K562 (cell line): ENCODE measurements around the gene PLCD4. TPM values are rescaled to one million over a fixed set of nuclear protein-coding genes. Genes with fewer than 3 reads are reported as not detected.

Experiments used
- NBN ChIP-seq: fragments of 450-650 bp; IDR thresholded peaks from 2 replicates; pipeline ENCODE4 v1.6.1; 2016; ENCODE audit warnings: low read depth, mild to moderate bottlenecking
- POLR2A ChIP-seq: fragments of 450-650 bp; conservative IDR thresholded peaks from 2 replicates; pipeline ENCODE4 v1.6.1; 2016
- RBFOX2 ChIP-seq: fragments of 200-400 bp; formaldehyde crosslinking; IDR thresholded peaks from 2 replicates; pipeline ENCODE4 v1.6.1; 2017; ENCODE audit warnings: low read depth, mild to moderate bottlenecking, low read length, moderate library complexity
- ZNF263 ChIP-seq: sonication (generic); formaldehyde crosslinking; IDR thresholded peaks from 2 replicates; pipeline ENCODE4 v1.8.0; 2022; ENCODE audit warnings: mild to moderate bottlenecking, missing genetic modification reagents, borderline replicate concordance
- polyA plus RNA-seq, 8 experiments: library from polyadenylated mRNA; depleted of rRNA in 4 of 8; stranded (reverse) in 5 of 8; unstranded in 3 of 8; fragments of >200 nt; fragmentation: Nextera tagmentation in 2 of 8; fragmentation: Illumina TruSeq in 1 of 8; extraction: Ambion mirVana in 2 of 8; extraction: Trizol in 1 of 8; gene quantifications; 2 replicates each; pipeline versions ENCODE4 v1.2.1 to v1.2.3, GENCODE V29; 2011 to 2014; ENCODE audit warnings: inconsistent platforms in 1 of 8, missing spikeins in 1 of 8
- total RNA-seq, 7 experiments: library from RNA; depleted of rRNA in 6 of 7; stranded (reverse); fragments of >200 nt in 6 of 7; fragmentation: Illumina TruSeq in 2 of 7; extraction: Trizol in 2 of 7; gene quantifications; 2 replicates each; pipeline versions ENCODE4 v1.2.1 to v1.2.3, GENCODE V29; 2011 to 2021; ENCODE audit warnings: low replicate concordance in 1 of 7
- TF ChIP-seq, protein P1 (sequence below): fragments of 450-650 bp; IDR thresholded peaks from 2 replicates; pipeline ENCODE4 v1.6.1; 2016; ENCODE audit warnings: low read depth

PLCD4 gene
- total and polyA plus RNA-seq, 9 of the 15 experiments (the other 6 are each of a cell fraction or from before 2014, with no cell fraction given), result 0.13 to 0.38 TPM; not detected in 7

- TF ChIP-seq, protein P1, sequence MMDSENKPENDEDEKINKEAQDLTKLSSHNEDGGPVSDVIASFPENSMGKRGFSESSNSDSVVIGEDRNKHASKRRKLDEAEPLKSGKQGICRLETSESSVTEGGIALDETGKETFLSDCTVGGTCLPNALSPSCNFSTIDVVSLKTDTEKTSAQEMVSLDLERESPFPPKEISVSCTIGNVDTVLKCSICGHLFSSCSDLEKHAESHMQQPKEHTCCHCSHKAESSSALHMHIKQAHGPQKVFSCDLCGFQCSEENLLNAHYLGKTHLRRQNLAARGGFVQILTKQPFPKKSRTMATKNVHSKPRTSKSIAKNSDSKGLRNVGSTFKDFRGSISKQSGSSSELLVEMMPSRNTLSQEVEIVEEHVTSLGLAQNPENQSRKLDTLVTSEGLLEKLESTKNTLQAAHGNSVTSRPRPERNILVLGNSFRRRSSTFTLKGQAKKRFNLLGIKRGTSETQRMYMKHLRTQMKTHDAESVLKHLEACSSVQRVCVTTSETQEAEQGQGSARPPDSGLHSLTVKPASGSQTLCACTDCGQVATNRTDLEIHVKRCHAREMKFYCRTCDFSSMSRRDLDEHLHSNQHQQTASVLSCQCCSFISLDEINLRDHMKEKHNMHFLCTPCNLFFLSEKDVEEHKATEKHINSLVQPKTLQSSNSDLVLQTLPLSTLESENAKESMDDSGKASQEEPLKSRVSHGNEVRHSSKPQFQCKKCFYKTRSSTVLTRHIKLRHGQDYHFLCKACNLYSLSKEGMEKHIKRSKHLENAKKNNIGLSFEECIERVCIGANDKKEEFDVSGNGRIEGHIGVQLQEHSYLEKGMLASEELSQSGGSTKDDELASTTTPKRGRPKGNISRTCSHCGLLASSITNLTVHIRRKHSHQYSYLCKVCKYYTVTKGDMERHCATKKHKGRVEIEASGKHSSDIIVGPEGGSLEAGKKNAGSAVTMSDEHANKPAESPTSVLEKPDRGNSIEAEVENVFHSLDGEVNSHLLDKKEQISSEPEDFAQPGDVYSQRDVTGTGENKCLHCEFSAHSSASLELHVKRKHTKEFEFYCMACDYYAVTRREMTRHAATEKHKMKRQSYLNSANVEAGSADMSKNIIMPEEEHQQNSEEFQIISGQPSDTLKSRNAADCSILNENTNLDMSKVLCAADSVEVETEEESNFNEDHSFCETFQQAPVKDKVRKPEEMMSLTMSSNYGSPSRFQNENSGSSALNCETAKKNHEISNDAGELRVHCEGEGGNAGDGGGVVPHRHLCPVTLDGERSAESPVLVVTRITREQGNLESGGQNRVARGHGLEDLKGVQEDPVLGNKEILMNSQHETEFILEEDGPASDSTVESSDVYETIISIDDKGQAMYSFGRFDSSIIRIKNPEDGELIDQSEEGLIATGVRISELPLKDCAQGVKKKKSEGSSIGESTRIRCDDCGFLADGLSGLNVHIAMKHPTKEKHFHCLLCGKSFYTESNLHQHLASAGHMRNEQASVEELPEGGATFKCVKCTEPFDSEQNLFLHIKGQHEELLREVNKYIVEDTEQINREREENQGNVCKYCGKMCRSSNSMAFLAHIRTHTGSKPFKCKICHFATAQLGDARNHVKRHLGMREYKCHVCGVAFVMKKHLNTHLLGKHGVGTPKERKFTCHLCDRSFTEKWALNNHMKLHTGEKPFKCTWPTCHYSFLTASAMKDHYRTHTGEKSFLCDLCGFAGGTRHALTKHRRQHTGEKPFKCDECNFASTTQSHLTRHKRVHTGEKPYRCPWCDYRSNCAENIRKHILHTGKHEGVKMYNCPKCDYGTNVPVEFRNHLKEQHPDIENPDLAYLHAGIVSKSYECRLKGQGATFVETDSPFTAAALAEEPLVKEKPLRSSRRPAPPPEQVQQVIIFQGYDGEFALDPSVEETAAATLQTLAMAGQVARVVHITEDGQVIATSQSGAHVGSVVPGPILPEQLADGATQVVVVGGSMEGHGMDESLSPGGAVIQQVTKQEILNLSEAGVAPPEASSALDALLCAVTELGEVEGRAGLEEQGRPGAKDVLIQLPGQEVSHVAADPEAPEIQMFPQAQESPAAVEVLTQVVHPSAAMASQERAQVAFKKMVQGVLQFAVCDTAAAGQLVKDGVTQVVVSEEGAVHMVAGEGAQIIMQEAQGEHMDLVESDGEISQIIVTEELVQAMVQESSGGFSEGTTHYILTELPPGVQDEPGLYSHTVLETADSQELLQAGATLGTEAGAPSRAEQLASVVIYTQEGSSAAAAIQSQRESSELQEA, result peak; percentile 9; the same call in 1 of the 2 replicates
- 0 out of 2 replicates have a peak, but pooled peaks have one; percentile 43 for TF ChIP-seq POLR2A
- TF ChIP-seq RBFOX2, result peak; percentile 73
- no peak for TF ChIP-seq ZNF263 (CRISPR knock-in tag)
- TF ChIP-seq NBN, result no peak
These were observed 38.7 kb upstream of the PLCD4 start (continued) for GRCh38 chr2:218569038-218569431.
